Psoas muscle (tissue), 8 donors: Measurements from ENCODE around the gene GPR45. TPM values are rescaled to one million over a fixed set of nuclear protein-coding genes. Genes with fewer than 3 reads are reported as not detected.

Source experiments
- ATAC-seq, 4 donors: fragments of 200-7000 bp; cut with Tn5 transposase; one replicate each; pipeline ENCODE4 v1.9.1; 2020; ENCODE audit warnings: moderate library complexity in 3 of 4, mild to moderate bottlenecking in 2 of 4
- DNase-seq, 2 donors: peaks; one replicate each; pipeline ENCODE4 v3.0.0-alpha.2; 2020
- H3K27ac ChIP-seq: fragments of 200-600 bp; one replicate; pipeline ENCODE4 v1.8.0; 2022
- H3K27me3 ChIP-seq, 3 donors: fragments of 200-600 bp in 1 of 3; one replicate each; pipeline versions ENCODE4 v1.6.1 to v1.8.0; 2013 to 2022; ENCODE audit warnings: low read length in 2 of 3, mild to moderate bottlenecking in 2 of 3, moderate library complexity in 1 of 3; ENCODE audit not compliant: insufficient read depth in 3 of 3
- H3K36me3 ChIP-seq, 2 donors: fragments of 200-600 bp in 1 of 2; one replicate each; pipeline versions ENCODE4 v1.6.1 to v1.8.0; 2013 to 2022; ENCODE audit warnings: low read depth in 1 of 2, mild to moderate bottlenecking in 1 of 2, moderate library complexity in 1 of 2; ENCODE audit not compliant: insufficient read depth in 1 of 2
- H3K4me1 ChIP-seq: fragments of 200-600 bp; one replicate; pipeline ENCODE4 v1.8.0; 2022
- H3K4me3 ChIP-seq: fragments of 200-600 bp; one replicate; pipeline ENCODE4 v1.8.0; 2022; ENCODE audit warnings: mild to moderate bottlenecking
- H3K9me3 ChIP-seq: fragments of 200-600 bp; one replicate; pipeline ENCODE4 v1.8.0; 2022
- CTCF ChIP-seq: fragments of 200-600 bp; IDR thresholded peaks from one replicate; pipeline ENCODE4 v1.8.0; 2022; ENCODE audit warnings: antibody characterized with exemption
- WGBS, 3 donors: extraction: QIAGEN DNeasy Blood & Tissue Kit; methylation state at CpG; one replicate each; pipeline versions ENCODE4 v1.1.6 to v1.1.7; 2013; 5-methylcytosine and 5-hydroxymethylcytosine counted together
- intact Hi-C, 2 donors: fragments of 100-400 bp; cut with DNase I; formaldehyde crosslinking; loops; one replicate each; pipeline versions ENCODE4 v1.11.0 to v1.14.2; 2022
- polyA plus RNA-seq, 3 donors: library from polyadenylated mRNA; stranded (reverse); fragments of 200-250 nt; gene quantifications; one replicate each; pipeline ENCODE4 v1.2.3, GENCODE V29; 2013
- total RNA-seq, 4 donors: library from RNA; stranded (reverse); fragmentation: NEBNext Ultra II Directional in 2 of 4; extraction: Animal tissue kit (Norgen Biotek cat#: 25700) in 2 of 4; gene quantifications; one replicate each; pipeline versions ENCODE4 v1.2.1 to v1.2.4, GENCODE V29; 2021 to 2023
- donor health status: healthy with polysubstance abuse.
- donor health status: DM: no; HTN: no; CAD: no; lungs with moderate emphysema.
- donor health status: Bipolar disorder and iron deficiency.
- donor health status: healthy.
- donor health status: DM: yes; HTN: yes; CAD: no.
- donor health status: DM: no; HTN: no; CAD: no.
- donor health status: DM: no; HTN: no; CAD: no.
- donor health status: DM: yes; HTN: yes; CAD: no.

The GPR45 gene
- total and polyA plus RNA-seq, 7 donors: 0.03 TPM; not detected in 6

- no peak for DNase-seq
- WGBS, 3 donors: 86 to 94% (median 89%) methylated on average over 10 of the region's 10 CpGs
- H3K9me3 ChIP-seq: no peaks in the 10 kb centered on the region
- no peak overlapping the region for H3K27ac ChIP-seq
- H3K36me3 ChIP-seq: peaks cover 5 to 83% of the 10 kb centered on the region in 2 donors
- no peak overlapping the region for H3K4me3 ChIP-seq
- H3K27me3 ChIP-seq: no peaks in the 10 kb centered on the region
- H3K4me1 ChIP-seq: no peaks in the 10 kb centered on the region
- TF ChIP-seq CTCF: no peak
- intact Hi-C loops: no loop called here
- ATAC-seq: no peak
Observed at GRCh38 chr2:105280281-105280680, 38.7 kb downstream of the GPR45 start.

- TF ChIP-seq CTCF: no peak
- Histone ChIP-seq H3K27ac (no peak overlapping the region), H3K4me1 (no peaks in the 10 kb centered on the region), H3K4me3 (no peak overlapping the region), H3K27me3 (no peaks in the 10 kb centered on the region), H3K36me3 (peaks cover 4 to 83% of the 10 kb centered on the region in 2 donors), H3K9me3 (no peaks in the 10 kb centered on the region)
- intact Hi-C loops: no loop called here
- no peak for ATAC-seq
- DNase-seq: no peak
- WGBS, 3 donors: 79 to 98% (median 89%) methylated on average over 4 of the region's 4 CpGs
Observed at GRCh38 chr2:105283532-105283931, 42.0 kb downstream of the GPR45 start.

GRCh38 chr2:105287692-105288091 is 46.1 kb downstream of the GPR45 start:
- DNase-seq (peak in 1 of 2 donors; percentile 22), ATAC-seq (peak in 2 of 4 donors; percentile 56 to 58)
- Histone ChIP-seq H3K36me3 (peaks cover 6 to 93% of the 10 kb centered on the region in 2 donors), H3K9me3 (no peaks in the 10 kb centered on the region), H3K4me1 (no peaks in the 10 kb centered on the region), H3K27ac (no peak overlapping the region), H3K4me3 (no peak overlapping the region), H3K27me3 (no peaks in the 10 kb centered on the region)
- WGBS, 3 donors: 56 to 65% (median 61%) methylated on average over 5 of the region's 5 CpGs
- intact Hi-C loops: no loop called here
- peak; percentile 48 for TF ChIP-seq CTCF

- 83 to 93% (median 90%) methylated on average over 7 of the region's 7 CpGs for WGBS, 3 donors
Observed at GRCh38 chr2:105288133-105288532, 46.6 kb downstream of the GPR45 start.

More at GRCh38 chr2:105288133-105288532, 46.6 kb downstream of the GPR45 start:
- intact Hi-C loops: no loop called here
- Histone ChIP-seq H3K4me3 (no peak overlapping the region), H3K27me3 (no peaks in the 10 kb centered on the region), H3K36me3 (peaks cover 6 to 95% of the 10 kb centered on the region in 2 donors), H3K9me3 (no peaks in the 10 kb centered on the region), H3K4me1 (no peaks in the 10 kb centered on the region), H3K27ac (no peak overlapping the region)
- no peak for ATAC-seq
- no peak for TF ChIP-seq CTCF
- no peak for DNase-seq
